K562 (cell line): ENCODE data around the gene NMUR1. TPM values are rescaled to one million over a fixed set of nuclear protein-coding genes. Genes with fewer than 3 reads are reported as not detected.

ENCODE experiments used
- ATAC-seq: fragments of 200-7000 bp; cut with Tn5 transposase; 3 replicates; pipeline ENCODE4 v1.9.1; 2020; ENCODE audit warnings: moderate library complexity
- BruUV-seq: library from RNA; stranded (reverse); fragments of 400-500 nt; replicated peaks from 2 replicates; lab custom pipeline; 2021; lab: Mats Ljungman, UMichigan
- CTCF ChIA-PET: fragments of 300-600 bp; formaldehyde crosslinking; extraction: SDS; loops from one replicate; lab custom pipeline; 2021; ENCODE audit warnings: low intra/inter-chr PET ratio; lab: Yijun Ruan, JAX
- POLR2A ChIA-PET: fragments of 300-600, 350-650 bp; sonication (Branson Sonifier 250); formaldehyde crosslinking; extraction: SDS; loops from one replicate; lab custom pipeline; 2021; ENCODE audit warnings: antibody characterized with exemption, inconsistent platforms; lab: Yijun Ruan, JAX
- DNase-seq, 4 experiments: peaks; one replicate each; pipeline versions ENCODE4 v3.0.0 to v3.0.0-alpha.2; 2011 to 2018; ENCODE audit warnings: low spot score in 3 of 4, mixed read lengths in 3 of 4; ENCODE audit errors: extremely low read depth in 1 of 4
- FAIRE-seq: peaks from 2 replicates; lab custom pipeline; 2011; peaks lifted over from hg19 to GRCh38; lab: Jason Lieb, UNC
- H2AFZ ChIP-seq: 2 replicates; pipeline ENCODE4 v1.6.0; 2011; ENCODE audit warnings: low read depth, low read length, control low read depth, inconsistent platforms
- H3K27ac ChIP-seq: fragments of 200-600 bp; 3 replicates; pipeline ENCODE4 v1.8.0; 2011; ENCODE audit warnings: low read depth, mild to moderate bottlenecking, control low read depth, inconsistent platforms, low read length, moderate library complexity, mixed read lengths; ENCODE audit errors: extremely low read depth
- H3K27me3 ChIP-seq, 2 experiments: fragments of 300-600 bp in 1 of 2; 2 replicates in 1 of 2; 3 replicates in 1 of 2; pipeline versions ENCODE4 v1.6.0 to v1.8.0; 2011; ENCODE audit warnings: inconsistent platforms in 2 of 2, low read length in 2 of 2, mild to moderate bottlenecking in 1 of 2, mixed read lengths in 1 of 2, moderate library complexity in 1 of 2; ENCODE audit not compliant: control insufficient read depth in 2 of 2, insufficient read depth in 2 of 2
- H3K36me3 ChIP-seq: fragments of 300-600 bp; 3 replicates; pipeline ENCODE4 v1.8.0; 2011; ENCODE audit warnings: mild to moderate bottlenecking, low read length, inconsistent platforms; ENCODE audit not compliant: control insufficient read depth, insufficient read depth
- H3K4me1 ChIP-seq, 2 experiments: fragments of 200-600 bp in 1 of 2; replicated peaks in 1 of 2; 2 replicates in 1 of 2; 3 replicates in 1 of 2; pipeline versions ENCODE4 v1.5.1 to v1.8.0; 2011; ENCODE audit warnings: inconsistent platforms in 2 of 2, low read length in 2 of 2, mild to moderate bottlenecking in 1 of 2, mixed read lengths in 1 of 2, moderate library complexity in 1 of 2; ENCODE audit not compliant: control insufficient read depth in 2 of 2, insufficient read depth in 2 of 2
- H3K4me2 ChIP-seq: 2 replicates; pipeline ENCODE4 v1.6.1; 2011; ENCODE audit warnings: low read length, control low read depth, inconsistent platforms, mixed read lengths; ENCODE audit not compliant: insufficient read depth
- H3K4me3 ChIP-seq: fragments of 200-600 bp; sonication (generic), shearing (Covaris generic); 2 replicates; pipeline ENCODE4 v1.5.1; 2016; ENCODE audit warnings: control low read depth, inconsistent platforms
- H3K79me2 ChIP-seq: fragments of 200-600 bp; 3 replicates; pipeline ENCODE4 v1.8.0; 2011; ENCODE audit warnings: low read length, inconsistent platforms; ENCODE audit not compliant: control insufficient read depth, insufficient read depth
- H3K9ac ChIP-seq, 2 experiments: 2 replicates each; pipeline versions ENCODE4 v1.6.0 to v1.6.1; 2011; ENCODE audit warnings: low read depth in 2 of 2, low read length in 2 of 2, control low read depth in 1 of 2, inconsistent platforms in 1 of 2, mild to moderate bottlenecking in 1 of 2, mixed read lengths in 1 of 2; ENCODE audit not compliant: insufficient read depth in 1 of 2
- H3K9me1 ChIP-seq: one replicate; pipeline ENCODE4 v1.6.0; 2011; ENCODE audit warnings: inconsistent platforms, mild to moderate bottlenecking, low read length, moderate library complexity; ENCODE audit not compliant: control insufficient read depth, insufficient read depth
- H3K9me3 ChIP-seq: replicated peaks from 2 replicates; pipeline ENCODE4 v1.5.1; 2011; ENCODE audit warnings: low read depth, low read length, inconsistent platforms; ENCODE audit not compliant: control insufficient read depth, insufficient read depth
- H4K20me1 ChIP-seq: replicated peaks from 2 replicates; pipeline ENCODE4 v1.6.1; 2011; ENCODE audit warnings: low read length, inconsistent platforms, mixed read lengths; ENCODE audit not compliant: control insufficient read depth, insufficient read depth
- MGA ChIP-seq: fragments of 450-650 bp; IDR thresholded peaks from 2 replicates; pipeline ENCODE4 v1.6.1; 2016; ENCODE audit warnings: mild to moderate bottlenecking, moderate library complexity
- MTA2 ChIP-seq: fragments of 450-650 bp; IDR thresholded peaks from 2 replicates; pipeline ENCODE4 v1.6.1; 2016; ENCODE audit warnings: low read depth
- ZNF133 ChIP-seq: fragments of 250-450 bp; sonication (Bioruptor Pico); IDR thresholded peaks from 2 replicates; pipeline ENCODE4 v1.4.0; 2020; ENCODE audit warnings: mild to moderate bottlenecking
- ZNF696 ChIP-seq: fragments of 250-450 bp; sonication (Bioruptor Pico); conservative IDR thresholded peaks from 2 replicates; pipeline ENCODE4 v1.4.0; 2020; ENCODE audit warnings: mild to moderate bottlenecking, moderate library complexity
- WGBS: fragments of 100-300 bp; shearing (Covaris generic); methylation state at CpG from one replicate; pipeline ENCODE4 v1.1.6; 2016; ENCODE audit warnings: low coverage, mixed read lengths; ENCODE audit not compliant: insufficient coverage; ENCODE audit errors: missing lambda C conversion rate; 5-methylcytosine and 5-hydroxymethylcytosine counted together
- in situ Hi-C: fragments of 300-500 bp; cut with MboI; formaldehyde crosslinking; loops from 4 replicates; pipeline ENCODE4 v1.15.0; 2018; ENCODE audit warnings: inconsistent platforms, mixed read lengths
- intact Hi-C: fragments of 100-400 bp; cut with micrococcal nuclease; formaldehyde crosslinking; loops from 2 replicates; pipeline ENCODE4 v1.14.2; 2022
- polyA plus RNA-seq, 8 experiments: library from polyadenylated mRNA; depleted of rRNA in 4 of 8; stranded (reverse) in 5 of 8; unstranded in 3 of 8; fragments of >200 nt; fragmentation: Nextera tagmentation in 2 of 8; fragmentation: Illumina TruSeq in 1 of 8; extraction: Ambion mirVana in 2 of 8; extraction: Trizol in 1 of 8; gene quantifications; 2 replicates each; pipeline versions ENCODE4 v1.2.1 to v1.2.3, GENCODE V29; 2011 to 2014; ENCODE audit warnings: inconsistent platforms in 1 of 8, missing spikeins in 1 of 8
- total RNA-seq, 7 experiments: library from RNA; depleted of rRNA in 6 of 7; stranded (reverse); fragments of >200 nt in 6 of 7; fragmentation: Illumina TruSeq in 2 of 7; extraction: Trizol in 2 of 7; gene quantifications; 2 replicates each; pipeline versions ENCODE4 v1.2.1 to v1.2.3, GENCODE V29; 2011 to 2021; ENCODE audit warnings: low replicate concordance in 1 of 7

Gene NMUR1
- total and polyA plus RNA-seq, 9 of the 15 experiments (the other 6 are each of a cell fraction or from before 2014, with no cell fraction given), result 0.01 to 0.27 (median 0.15) TPM

DNA sequence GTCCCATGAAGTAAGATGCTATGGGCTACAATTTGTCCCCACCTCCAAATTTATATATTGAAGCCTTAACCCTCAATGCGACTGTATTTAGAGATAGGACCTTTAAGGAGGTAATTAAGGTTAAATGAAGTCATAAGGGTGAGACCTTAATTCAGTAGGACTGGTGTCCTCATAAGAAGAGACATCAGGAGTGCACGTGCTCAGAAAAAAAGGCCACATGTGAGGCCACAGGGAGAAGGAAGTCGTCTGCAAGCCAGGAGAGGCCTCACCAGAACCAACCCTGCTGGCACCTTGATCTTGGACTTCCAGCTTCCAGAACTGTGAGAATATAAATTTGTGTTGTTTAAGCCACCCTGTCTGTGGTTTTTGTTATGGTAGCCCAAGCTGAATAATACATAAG lies 36.9 kb upstream of the NMUR1 start:
- intact Hi-C loops, result no loop called here
- 13% methylated on average over 2 of the region's 3 CpGs for WGBS

More for the DNA sequence above, 36.9 kb upstream of the NMUR1 start:
- no peak for DNase-seq
- Histone ChIP-seq H3K9me1 (no peaks in the 10 kb centered on the region), H3K4me2 (no peak overlapping the region), H3K9ac (no peak overlapping the region), H3K36me3 (no peaks in the 10 kb centered on the region), H2AFZ (no peak overlapping the region), H3K4me3 (no peak overlapping the region), H4K20me1 (no peaks in the 10 kb centered on the region), H3K9me3 (no peaks in the 10 kb centered on the region), H3K79me2 (no peaks in the 10 kb centered on the region), H3K4me1 (no peaks in the 10 kb centered on the region; a peak in 1 of 5 replicates), H3K27me3 (no peaks in the 10 kb centered on the region), H3K27ac (no peak overlapping the region)
- no TSS peak for BruUV-seq
- TF ChIP-seq ZNF696 (no peak), MGA (peak; percentile 22; the same call in 1 of the 2 replicates), MTA2 (no peak), ZNF133 (no peak)
- POLR2A ChIA-PET, result interaction anchor here (0.7 to 1.1 kb wide), 2 partner anchors 25 to 31 kb away, joined by 3 to 4 read pairs; no protein-coding TSS in a partner anchor
- ATAC-seq, result no peak
- FAIRE-seq, result no peak
- CTCF ChIA-PET, result no interaction called here
- in situ Hi-C loops, result no loop called here
